ENCODE data around the gene BRK1.

Gene BRK1

GRCh38 chr3:10136426-10137005 lies 21.0 kb downstream of the BRK1 start:
- no peak overlapping the region for H3K4me3 ChIP-seq (replicated peaks; ENCODE audit: low read depth, low read length)
- DNase-seq (ENCODE audit: extremely low read depth, insufficient read length), result no peak
- TF ChIP-seq, protein P1, sequence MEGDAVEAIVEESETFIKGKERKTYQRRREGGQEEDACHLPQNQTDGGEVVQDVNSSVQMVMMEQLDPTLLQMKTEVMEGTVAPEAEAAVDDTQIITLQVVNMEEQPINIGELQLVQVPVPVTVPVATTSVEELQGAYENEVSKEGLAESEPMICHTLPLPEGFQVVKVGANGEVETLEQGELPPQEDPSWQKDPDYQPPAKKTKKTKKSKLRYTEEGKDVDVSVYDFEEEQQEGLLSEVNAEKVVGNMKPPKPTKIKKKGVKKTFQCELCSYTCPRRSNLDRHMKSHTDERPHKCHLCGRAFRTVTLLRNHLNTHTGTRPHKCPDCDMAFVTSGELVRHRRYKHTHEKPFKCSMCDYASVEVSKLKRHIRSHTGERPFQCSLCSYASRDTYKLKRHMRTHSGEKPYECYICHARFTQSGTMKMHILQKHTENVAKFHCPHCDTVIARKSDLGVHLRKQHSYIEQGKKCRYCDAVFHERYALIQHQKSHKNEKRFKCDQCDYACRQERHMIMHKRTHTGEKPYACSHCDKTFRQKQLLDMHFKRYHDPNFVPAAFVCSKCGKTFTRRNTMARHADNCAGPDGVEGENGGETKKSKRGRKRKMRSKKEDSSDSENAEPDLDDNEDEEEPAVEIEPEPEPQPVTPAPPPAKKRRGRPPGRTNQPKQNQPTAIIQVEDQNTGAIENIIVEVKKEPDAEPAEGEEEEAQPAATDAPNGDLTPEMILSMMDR (IDR thresholded peaks at IDR 0.05; ENCODE audit: insufficient read depth, low read length, poor library complexity, severe bottlenecking), result no peak
- H3K27me3 ChIP-seq (replicated peaks; ENCODE audit: control insufficient read depth, insufficient read depth, low read length), result no peaks in the 10 kb centered on the region
- no peaks in the 10 kb centered on the region; the same call in 1 of the 2 replicates for H3K36me3 ChIP-seq (ENCODE audit: control insufficient read depth, insufficient read depth, low read length)

- TF ChIP-seq, protein P1 (IDR thresholded peaks at IDR 0.05; ENCODE audit: insufficient read depth, low read length, poor library complexity, severe bottlenecking), result no peak
- no peak for DNase-seq (ENCODE audit: extremely low read depth, insufficient read length)
- no peaks in the 10 kb centered on the region for H3K27me3 ChIP-seq (replicated peaks; ENCODE audit: control insufficient read depth, insufficient read depth, low read length)
Observed at GRCh38 chr3:10137178-10137577, 21.7 kb downstream of the BRK1 start.

GRCh38 chr3:10140996-10141546 lies 25.6 kb downstream of the BRK1 start:
- Histone ChIP-seq H3K4me3 (replicated peaks; ENCODE audit: low read depth, low read length) (no peak overlapping the region), H3K36me3 (ENCODE audit: control insufficient read depth, insufficient read depth, low read length) (peaks cover 1% of the 10 kb centered on the region), H3K27me3 (replicated peaks; ENCODE audit: control insufficient read depth, insufficient read depth, low read length) (no peaks in the 10 kb centered on the region)
- TF ChIP-seq, protein P1 (IDR thresholded peaks at IDR 0.05; ENCODE audit: insufficient read depth, low read length, poor library complexity, severe bottlenecking), result no peak
- no peak for DNase-seq (ENCODE audit: extremely low read depth, insufficient read length)

More at GRCh38 chr3:10137178-10137577, 21.7 kb downstream of the BRK1 start:
- Histone ChIP-seq H3K4me3 (replicated peaks; ENCODE audit: low read depth, low read length) (no peak overlapping the region), H3K36me3 (ENCODE audit: control insufficient read depth, insufficient read depth, low read length) (no peaks in the 10 kb centered on the region)

GRCh38 chr3:10142707-10143560 lies 27.5 kb downstream of the BRK1 start:
- peak; percentile 41 for DNase-seq (ENCODE audit: extremely low read depth, insufficient read length)
- Histone ChIP-seq H3K27me3 (replicated peaks; ENCODE audit: control insufficient read depth, insufficient read depth, low read length) (no peaks in the 10 kb centered on the region), H3K4me3 (replicated peaks; ENCODE audit: low read depth, low read length) (peak overlapping the region; percentile 89), H3K36me3 (ENCODE audit: control insufficient read depth, insufficient read depth, low read length) (peaks cover 1% of the 10 kb centered on the region)
- TF ChIP-seq, protein P1 (IDR thresholded peaks at IDR 0.05; ENCODE audit: insufficient read depth, low read length, poor library complexity, severe bottlenecking), result no peak

GRCh38 chr3:10145685-10146084 lies 30.2 kb downstream of the BRK1 start:
- DNase-seq (ENCODE audit: extremely low read depth, insufficient read length), result no peak
- no peaks in the 10 kb centered on the region for H3K27me3 ChIP-seq (replicated peaks; ENCODE audit: control insufficient read depth, insufficient read depth, low read length)
- H3K36me3 ChIP-seq (ENCODE audit: control insufficient read depth, insufficient read depth, low read length), result peaks cover 7% of the 10 kb centered on the region
- TF ChIP-seq, protein P1 (IDR thresholded peaks at IDR 0.05; ENCODE audit: insufficient read depth, low read length, poor library complexity, severe bottlenecking), result no peak
- H3K4me3 ChIP-seq (replicated peaks; ENCODE audit: low read depth, low read length), result no peak overlapping the region
